Endometrial microvascular endothelial cells (primary cell): ENCODE measurements around the gene TMC8. TPM values are rescaled to one million over a fixed set of nuclear protein-coding genes. Genes with fewer than 3 reads are reported as not detected.
"Not testable (repeated sequence)": the region's sequence is repeated elsewhere in the genome, so short reads cannot be mapped to it uniquely, and the experiment has no call there.

Experiments
- in situ Hi-C: cut with HindIII; loops from 2 replicates; pipeline ENCODE4 v1.10.0; 2017; ENCODE audit warnings: low sequenced_read_pairs, low pct_unique_long_range_greater_than_20kb; ENCODE audit errors: inconsistent ontology term
- total RNA-seq: library from RNA; depleted of rRNA; stranded (reverse); fragments of >200 nt; gene quantifications from one replicate; pipeline ENCODE4 v1.2.3, GENCODE V29; 2015; ENCODE audit errors: inconsistent ontology term

The TMC8 gene
- not detected for total RNA-seq

GRCh38 chr17:78130437-78131101 is at the start of gene TMC8:
Gene TMC8 (plus strand): TSS chr17:78130771. CDS start chr17:78131589, 818 bp downstream.
- in situ Hi-C loops = no loop called here

- in situ Hi-C loops = no loop called here
Observed at GRCh38 chr17:78081551-78081950, 49.0 kb upstream of the TMC8 start.

- in situ Hi-C loops = not testable (repeated sequence)
Observed at GRCh38 chr17:78082355-78082872, 48.2 kb upstream of the TMC8 start.

- in situ Hi-C loops = no loop called here
Observed at GRCh38 chr17:78082988-78083387, 47.6 kb upstream of the TMC8 start.

GRCh38 chr17:78086740-78087139 is 43.8 kb upstream of the TMC8 start:
- in situ Hi-C loops = no loop called here

GRCh38 chr17:78088529-78088928 is 42.0 kb upstream of the TMC8 start:
- in situ Hi-C loops = no loop called here

GRCh38 chr17:78089576-78090281 is 40.8 kb upstream of the TMC8 start:
- in situ Hi-C loops = no loop called here

GRCh38 chr17:78092794-78093324 is 37.7 kb upstream of the TMC8 start:
- in situ Hi-C loops = no loop called here

GRCh38 chr17:78095035-78095434 is 35.5 kb upstream of the TMC8 start:
- in situ Hi-C loops = no loop called here

GRCh38 chr17:78096093-78096492 is 34.5 kb upstream of the TMC8 start:
- in situ Hi-C loops = no loop called here

- in situ Hi-C loops = no loop called here
Observed at GRCh38 chr17:78101112-78101511, 29.5 kb upstream of the TMC8 start.

GRCh38 chr17:78101542-78101941 is 29.0 kb upstream of the TMC8 start:
- in situ Hi-C loops = no loop called here

- in situ Hi-C loops = no loop called here
Observed at GRCh38 chr17:78103311-78103710, 27.3 kb upstream of the TMC8 start.

- in situ Hi-C loops = no loop called here
Observed at GRCh38 chr17:78104540-78104941, 26.0 kb upstream of the TMC8 start.

- in situ Hi-C loops = no loop called here
Observed at GRCh38 chr17:78105101-78105500, 25.5 kb upstream of the TMC8 start.

- in situ Hi-C loops = no loop called here
Observed at GRCh38 chr17:78105551-78105950, 25.0 kb upstream of the TMC8 start.

- in situ Hi-C loops = no loop called here
Observed at GRCh38 chr17:78106211-78106610, 24.4 kb upstream of the TMC8 start.

- in situ Hi-C loops = no loop called here
Observed at GRCh38 chr17:78107457-78107856, 23.1 kb upstream of the TMC8 start.

- in situ Hi-C loops = no loop called here
Observed at GRCh38 chr17:78107976-78108725, 22.4 kb upstream of the TMC8 start.
